AG08396 (cell line): ENCODE results near the gene UNC5B.
A peak's percentile ranks its signal among the peaks of the same experiment; 100 is the strongest.

Source experiments
- DNase-seq: peaks from one replicate; pipeline ENCODE4 v3.0.0; 2012; ENCODE audit warnings: low spot score, mixed read lengths

The UNC5B gene

GRCh38 chr10:71239946-71240795 lies 27.8 kb downstream of the UNC5B start:
- no peak for DNase-seq

DNA sequence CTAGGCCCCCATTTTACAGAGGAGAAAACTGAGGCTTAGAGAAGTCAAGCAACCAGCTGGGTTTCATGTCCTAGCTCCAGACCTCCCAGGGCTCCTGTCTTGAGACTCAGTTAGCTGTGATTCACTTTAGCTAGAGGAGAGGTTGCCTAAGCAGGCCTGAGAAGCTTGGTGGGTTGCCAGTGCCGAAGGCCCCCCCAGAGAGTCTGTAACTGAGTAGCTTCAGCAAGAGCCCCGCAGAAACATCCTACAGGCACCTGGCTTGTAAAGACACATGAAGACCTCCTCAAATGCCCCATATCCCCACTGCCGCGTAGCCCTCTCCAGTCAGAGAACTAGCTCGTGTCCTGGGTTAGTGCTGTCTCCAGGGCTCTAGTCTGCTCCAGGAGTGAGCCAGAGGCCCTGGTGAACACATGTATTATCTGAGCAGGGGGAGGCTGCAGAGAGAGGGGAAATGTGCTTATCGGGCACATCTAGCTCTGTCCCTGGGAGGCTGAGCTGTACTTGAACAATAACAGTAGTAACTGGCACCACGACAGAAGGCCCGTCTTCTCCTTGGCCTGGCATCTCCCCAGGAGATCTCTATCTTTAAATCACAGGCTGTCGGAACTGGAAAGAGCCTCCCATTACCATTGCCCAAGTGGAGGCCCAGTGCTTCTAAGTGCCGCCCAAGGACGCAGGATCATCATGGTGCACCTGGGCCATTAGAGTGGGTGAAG lies 28.9 kb downstream of the UNC5B start:
- no peak for DNase-seq

GRCh38 chr10:71241830-71242621 lies 29.7 kb downstream of the UNC5B start:
- DNase-seq: peak; percentile 48

GRCh38 chr10:71242622-71243009 lies 30.2 kb downstream of the UNC5B start:
- no peak for DNase-seq

- no peak for DNase-seq
Observed at GRCh38 chr10:71243756-71244395, 31.5 kb downstream of the UNC5B start.

- peak; percentile 87 for DNase-seq
Observed at GRCh38 chr10:71244431-71245419, 32.4 kb downstream of the UNC5B start.

GRCh38 chr10:71245420-71246325 lies 33.3 kb downstream of the UNC5B start:
- DNase-seq: no peak

DNA sequence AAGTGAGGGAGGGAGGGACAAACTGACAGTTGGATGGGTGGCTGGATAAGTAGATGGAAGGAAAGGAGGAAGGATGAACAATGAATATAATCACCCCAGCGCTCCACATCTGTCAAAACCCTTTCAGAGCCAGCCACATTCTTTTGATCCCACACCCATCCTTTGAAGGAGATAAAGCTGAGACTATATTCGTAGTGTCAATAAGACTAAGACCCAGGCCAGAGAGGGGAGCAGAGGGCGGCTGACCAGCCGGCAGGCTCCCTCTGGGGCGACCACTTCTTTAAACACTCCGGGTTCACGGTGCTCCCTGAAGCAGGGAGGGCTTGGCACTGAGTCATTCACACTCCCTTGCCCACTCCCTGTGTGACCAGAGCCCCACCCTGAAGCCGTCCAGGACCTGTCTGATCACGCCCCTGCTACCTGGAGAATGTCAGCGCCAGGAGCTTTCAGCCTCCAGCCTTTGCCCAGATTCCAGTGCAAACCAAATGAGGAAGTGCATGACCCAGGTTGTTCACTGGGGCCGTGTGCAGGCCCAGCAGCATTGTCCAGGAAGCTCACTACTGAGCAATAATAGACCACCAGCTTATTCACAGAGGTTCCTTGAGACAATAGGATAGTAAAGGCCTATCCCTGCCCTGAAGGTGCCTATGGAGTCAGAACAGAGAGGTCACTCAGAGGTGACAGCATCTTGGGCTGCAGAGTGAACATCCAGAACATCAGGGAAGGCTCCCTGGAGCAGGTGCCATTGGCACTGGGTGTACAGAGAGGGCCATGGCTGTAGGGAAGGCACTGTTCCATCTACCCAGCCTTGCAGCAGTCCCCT lies 34.4 kb downstream of the UNC5B start:
- no peak for DNase-seq

- no peak for DNase-seq
Observed at GRCh38 chr10:71247414-71247705, 35.0 kb downstream of the UNC5B start.

DNA sequence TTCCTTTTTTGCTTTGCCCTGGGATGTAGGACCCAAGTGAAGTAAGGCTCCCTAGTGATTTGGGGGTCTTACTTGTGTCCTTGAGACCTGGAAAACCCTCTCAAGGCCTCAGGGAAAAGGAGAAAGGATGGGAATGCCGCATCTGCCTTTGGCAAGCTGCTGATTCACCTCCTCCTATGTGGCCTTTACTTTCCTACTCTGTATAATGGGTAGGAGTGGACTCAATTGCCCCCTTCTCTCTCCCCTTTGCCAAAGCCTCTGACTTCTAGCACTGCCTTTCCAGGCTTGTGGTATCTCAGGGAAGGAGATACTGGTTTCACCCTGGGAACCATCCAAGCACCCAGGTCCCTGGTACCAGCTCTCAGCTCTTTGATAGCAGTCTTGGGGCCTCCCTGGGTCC lies 35.4 kb downstream of the UNC5B start:
- no peak for DNase-seq

GRCh38 chr10:71248210-71248609 lies 35.8 kb downstream of the UNC5B start:
- DNase-seq: no peak

- DNase-seq: no peak
Observed at GRCh38 chr10:71249996-71250395, 37.6 kb downstream of the UNC5B start.

DNA sequence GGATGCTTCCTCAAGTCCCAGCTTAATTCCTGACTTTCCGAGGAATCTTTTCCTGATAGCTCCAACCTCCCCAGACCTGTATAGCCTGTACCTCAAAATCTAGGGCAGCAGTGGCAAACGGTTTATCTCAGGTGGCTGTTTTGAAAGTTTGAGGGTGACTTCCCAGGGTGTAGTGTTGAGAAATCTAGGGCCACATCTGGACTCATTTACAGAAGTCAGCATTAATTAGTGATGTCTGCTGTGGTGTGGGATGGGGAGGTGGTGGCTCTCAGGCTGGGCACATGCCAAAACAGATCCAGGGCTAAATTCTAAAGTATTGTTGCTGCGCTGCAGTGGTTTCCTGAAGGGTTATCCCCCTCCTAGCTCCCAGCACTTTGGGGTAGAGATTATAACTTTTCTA lies 38.0 kb downstream of the UNC5B start:
- no peak for DNase-seq

GRCh38 chr10:71250842-71251241 lies 38.5 kb downstream of the UNC5B start:
- DNase-seq: no peak

- DNase-seq: no peak
Observed at GRCh38 chr10:71251319-71251718, 38.9 kb downstream of the UNC5B start.

- no peak for DNase-seq
Observed at GRCh38 chr10:71252220-71252619, 39.9 kb downstream of the UNC5B start.

GRCh38 chr10:71253981-71254818 lies 41.8 kb downstream of the UNC5B start:
- DNase-seq: no peak

DNA sequence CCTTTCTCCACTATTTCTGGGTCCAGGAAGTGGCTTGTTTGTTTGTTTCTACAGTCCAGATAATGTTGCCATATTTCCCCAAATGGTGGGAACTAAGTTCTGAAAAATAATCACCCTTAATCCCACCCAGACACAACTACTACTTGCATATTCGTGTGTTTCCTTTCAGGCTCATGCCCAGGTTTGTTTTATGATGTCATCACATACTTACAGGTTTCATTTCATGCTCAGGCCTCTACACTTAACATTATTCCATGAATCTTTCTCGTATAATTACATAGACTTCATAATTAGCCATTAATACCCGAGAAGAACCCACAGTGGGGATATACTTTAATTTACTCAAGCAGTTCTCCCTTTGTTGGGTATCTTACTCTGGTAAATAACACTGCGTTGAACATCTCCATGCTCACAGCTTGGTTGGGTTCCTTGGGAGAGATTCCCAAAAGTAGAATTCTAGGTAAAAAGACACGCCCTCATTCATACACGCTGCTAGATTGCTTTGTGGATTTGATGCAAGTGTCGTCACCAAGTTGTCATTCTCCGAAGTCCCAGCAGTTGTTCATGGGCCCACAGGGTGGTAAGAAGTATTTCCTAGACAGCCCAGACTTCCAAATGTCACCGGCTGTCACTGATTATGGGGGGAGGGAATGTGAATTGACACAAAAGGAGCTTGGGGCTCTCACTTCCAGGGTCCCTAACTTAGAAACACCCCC lies 42.6 kb downstream of the UNC5B start:
- no peak for DNase-seq
